Fibroblast of peridontal ligament (primary cell): ENCODE data around the gene TMPRSS13.
"Not testable (repeated sequence)": the region's sequence is repeated elsewhere in the genome, so short reads cannot be mapped to it uniquely, and the experiment has no call there.

Experiments used
- DNase-seq: peaks from one replicate; pipeline ENCODE4 v3.0.0-alpha.2; 2010; ENCODE audit errors: extremely low read depth

The TMPRSS13 gene

DNA sequence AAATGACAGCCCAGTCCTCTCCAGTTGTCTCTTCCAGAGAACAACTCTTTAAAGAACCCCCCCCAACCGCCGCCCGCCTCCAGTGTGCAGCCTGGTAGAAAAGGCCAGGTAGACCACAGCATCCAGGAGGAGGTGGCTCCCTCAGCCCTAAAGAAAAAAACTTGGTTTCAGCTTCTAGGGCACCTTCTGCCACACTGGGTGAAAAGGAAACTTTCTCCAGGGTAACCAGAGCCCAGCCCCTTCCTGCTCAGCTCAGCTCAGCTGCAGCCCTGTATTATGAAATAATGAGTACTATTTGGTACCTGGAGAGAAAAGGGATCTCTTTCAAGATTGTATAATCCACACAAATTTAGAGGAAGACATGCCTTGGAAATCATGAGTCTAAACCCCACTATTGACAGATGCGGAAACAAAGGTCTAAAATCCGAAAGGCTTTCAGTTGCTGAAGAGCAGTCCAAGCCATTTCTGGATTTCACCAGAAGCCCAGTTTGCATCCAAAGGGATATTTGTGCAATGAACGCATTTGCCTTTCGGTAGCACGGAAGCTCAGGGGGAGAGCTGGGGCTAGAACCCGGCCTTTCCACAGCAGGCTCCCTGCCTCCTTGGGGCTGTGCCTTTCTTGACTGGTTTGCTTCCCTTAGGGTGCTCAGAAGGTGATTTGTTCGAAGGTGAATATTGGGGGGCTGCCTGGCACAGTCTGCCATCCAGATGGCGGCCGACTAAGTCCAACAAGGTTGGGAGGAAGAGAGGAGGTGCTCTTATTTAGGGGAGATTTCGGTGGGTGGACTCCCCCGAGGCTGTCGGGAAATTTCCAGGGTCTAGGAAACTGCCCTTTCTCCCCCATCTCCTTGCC lies 56.0 kb downstream of the TMPRSS13 start:
- no peak for DNase-seq

DNA sequence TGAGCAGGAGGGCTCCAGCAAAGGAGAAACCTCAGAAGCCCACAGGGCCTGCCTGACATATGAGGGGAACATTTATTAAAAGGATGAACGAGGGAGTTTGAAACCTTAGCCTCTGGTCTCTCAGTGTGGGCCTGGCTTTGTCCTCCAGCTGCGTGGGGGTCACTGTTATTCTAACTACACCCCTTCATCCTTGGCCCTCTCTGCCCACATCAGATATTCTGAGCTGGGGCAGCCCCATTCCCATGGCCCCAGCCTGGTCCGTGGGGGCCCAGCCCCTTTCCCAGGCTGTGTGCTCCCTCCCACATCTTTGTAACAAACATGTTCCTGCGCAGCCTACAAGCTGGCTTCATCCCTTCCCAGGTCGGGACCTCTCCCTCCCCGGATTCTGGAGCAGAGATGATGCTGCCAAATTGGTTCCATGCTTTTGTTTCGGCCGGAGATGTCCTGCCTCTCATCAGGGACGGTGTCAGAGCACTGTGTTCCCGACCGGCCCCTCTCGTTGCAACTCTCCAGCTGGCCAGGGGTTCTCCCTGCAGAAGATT lies 56.7 kb downstream of the TMPRSS13 start:
- DNase-seq: no peak

DNA sequence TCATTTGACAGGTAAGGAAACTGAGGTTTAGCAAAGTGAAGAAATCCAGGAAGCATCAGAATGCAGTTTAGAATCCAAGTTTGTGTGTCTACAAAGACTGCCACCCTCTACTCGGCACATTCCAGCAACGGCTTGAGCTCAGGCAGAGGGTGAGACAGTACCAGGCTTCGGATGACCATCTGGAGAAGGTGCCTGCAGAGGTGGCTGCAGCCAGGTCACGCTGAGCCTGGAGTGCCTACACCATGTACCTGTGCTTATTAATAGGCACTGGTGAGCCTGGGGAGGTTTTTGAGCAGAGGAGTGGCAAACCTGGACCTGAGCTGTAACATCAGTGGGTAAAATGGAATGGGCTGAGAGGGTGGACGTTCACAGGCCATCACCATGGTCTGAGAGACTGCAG lies 57.4 kb downstream of the TMPRSS13 start:
- no peak for DNase-seq

DNA sequence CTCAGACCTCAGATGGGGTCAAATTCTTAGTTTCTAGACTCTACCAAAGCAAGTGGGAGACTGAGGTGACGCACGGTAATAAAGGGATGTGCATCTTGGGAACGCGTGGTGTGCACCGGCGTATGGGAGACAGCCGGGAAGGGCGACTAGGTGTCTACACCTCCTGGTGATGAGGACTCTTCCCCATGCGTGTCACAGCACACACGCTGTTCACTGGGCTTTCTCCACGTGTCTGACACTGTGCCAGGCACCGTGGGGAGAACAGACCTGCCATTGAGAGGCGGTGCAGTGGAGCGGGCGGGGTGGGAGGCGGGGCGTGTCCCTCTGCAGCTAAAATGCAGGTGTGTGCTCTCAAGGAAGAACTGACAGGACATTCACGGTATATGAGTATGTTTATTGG lies 58.0 kb downstream of the TMPRSS13 start:
- DNase-seq: no peak

DNA sequence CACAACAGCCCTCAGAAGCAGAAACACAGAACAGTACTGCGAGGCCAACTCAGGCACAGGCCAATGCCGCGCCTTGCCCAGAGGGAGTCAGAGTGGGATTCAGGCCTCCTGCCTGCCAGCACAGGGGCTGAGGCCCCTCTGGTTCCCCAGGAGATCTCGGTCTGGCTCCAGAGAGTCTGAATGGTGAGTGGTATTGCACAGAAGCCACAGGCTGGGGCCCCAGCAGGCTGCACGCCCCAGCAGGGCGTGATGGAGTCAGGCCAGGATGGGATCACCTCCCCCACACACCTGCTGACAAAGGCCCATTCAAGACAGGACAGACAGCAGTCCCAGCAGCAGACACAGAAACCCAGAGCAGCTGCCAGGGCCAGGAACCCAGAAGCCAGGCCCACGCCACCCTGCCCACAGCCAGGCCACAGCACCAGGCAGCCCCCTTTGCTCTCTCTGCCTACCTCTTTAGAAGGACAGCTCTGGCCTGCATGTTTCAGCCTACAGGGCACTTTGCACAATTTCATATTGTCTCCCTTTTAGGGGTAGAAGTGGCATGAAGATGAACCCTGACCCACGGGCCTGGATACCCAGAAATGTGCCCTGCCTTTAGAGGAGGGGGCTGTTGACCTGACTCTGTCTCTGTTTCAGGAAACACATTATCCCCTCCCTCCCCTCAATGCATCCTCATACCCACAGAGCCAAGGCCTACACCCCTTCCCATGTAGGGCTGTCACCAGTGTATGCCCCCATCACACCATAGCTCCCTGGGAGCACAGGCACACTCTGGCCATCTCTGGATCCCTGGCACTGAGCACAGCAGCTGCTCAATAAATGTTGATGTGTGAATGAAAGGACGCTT lies 58.9 kb downstream of the TMPRSS13 start:
- DNase-seq: no peak

DNA sequence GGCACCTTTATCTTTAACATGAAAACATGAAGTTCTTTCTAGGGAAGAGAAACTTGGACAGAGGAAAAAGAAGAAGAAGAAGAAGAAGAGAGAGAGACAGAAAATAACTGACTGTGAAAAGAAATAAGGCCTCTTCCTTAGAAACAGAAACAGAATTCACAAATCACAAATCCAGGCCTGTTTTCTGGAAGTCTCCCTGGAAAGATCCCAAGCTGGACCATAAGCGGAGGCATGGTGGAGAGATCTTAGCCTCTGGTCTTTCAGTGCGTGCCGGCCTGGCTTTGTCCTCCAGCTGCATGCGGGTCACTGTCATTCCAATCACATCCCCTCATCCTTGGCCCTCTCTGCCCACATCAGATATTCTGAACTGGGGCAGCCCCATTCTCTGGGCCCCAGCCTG lies 59.6 kb downstream of the TMPRSS13 start:
- no peak for DNase-seq

DNA sequence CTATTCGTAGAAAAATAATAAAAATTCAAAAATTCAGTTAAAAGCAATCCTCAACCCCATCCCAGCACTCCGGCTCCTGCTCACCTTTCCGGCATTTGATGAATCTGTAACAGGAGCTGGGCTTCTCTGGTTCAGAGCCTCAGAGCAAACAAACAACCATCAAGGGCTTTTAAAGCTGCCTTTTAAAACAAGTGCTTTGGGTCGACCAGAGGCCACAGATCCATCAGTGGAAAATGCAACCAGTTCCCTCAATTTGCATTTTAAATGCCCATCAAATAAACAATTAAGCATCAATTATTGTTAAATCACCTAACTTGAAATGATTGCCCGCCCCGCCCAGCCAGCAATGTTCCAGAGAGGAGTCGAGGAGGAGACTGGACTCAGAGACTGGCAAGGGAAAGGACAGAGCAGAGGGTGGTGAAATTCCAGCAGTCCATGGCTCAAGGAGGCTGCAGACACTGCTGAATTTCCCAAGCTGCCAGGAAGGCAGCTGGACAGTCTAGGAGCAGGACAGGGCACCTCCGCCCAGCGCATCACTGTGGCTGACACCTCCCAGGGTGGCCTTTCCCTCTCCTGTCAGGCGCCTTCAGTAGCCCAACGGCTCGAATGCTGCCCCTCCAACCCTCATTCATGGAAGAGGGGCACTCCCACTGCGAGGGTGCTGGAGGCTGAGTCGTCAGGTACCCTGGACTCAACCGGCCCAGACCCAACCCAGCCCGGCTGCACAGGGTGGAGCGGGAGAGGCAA lies 60.2 kb downstream of the TMPRSS13 start:
- DNase-seq: no peak

DNA sequence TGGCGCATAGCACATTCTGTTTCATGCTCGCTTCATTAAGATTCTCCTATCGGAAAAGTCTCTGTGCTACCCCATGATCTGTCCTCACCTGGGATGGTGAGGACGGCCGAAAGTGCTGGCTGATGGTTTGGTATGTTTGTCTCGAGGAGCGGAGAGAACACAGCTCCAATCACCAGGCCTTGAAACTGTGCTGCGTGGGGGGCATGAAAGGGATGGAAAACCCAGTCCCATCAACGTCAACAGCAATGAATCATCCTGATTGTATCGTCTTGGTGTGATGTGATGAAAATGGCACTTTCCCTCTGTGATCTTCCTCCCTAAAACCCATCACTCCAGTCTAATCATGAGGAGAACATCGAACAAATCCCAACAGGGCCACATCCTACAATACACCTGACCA lies 61.1 kb downstream of the TMPRSS13 start:
- DNase-seq: no peak

DNA sequence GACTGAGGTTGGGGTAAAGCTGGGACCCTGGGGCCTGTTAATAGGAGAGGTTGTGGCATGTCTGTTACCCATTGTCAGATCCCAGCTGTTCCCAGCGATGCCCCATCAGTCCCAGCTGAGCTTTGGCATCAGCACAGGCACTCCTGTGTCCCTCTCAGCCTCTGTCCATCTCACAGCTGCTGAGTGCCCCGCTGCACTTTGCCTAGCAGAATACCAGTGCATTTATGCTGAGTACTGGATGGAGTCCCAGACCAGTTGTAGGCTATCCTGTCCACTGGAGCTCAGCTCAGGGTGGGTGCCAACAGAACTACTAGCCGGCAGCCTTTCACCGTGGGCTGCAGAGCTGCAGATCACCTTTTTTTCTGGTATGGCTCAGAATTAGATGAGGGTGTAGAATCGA lies 62.7 kb downstream of the TMPRSS13 start:
- no peak for DNase-seq

DNA sequence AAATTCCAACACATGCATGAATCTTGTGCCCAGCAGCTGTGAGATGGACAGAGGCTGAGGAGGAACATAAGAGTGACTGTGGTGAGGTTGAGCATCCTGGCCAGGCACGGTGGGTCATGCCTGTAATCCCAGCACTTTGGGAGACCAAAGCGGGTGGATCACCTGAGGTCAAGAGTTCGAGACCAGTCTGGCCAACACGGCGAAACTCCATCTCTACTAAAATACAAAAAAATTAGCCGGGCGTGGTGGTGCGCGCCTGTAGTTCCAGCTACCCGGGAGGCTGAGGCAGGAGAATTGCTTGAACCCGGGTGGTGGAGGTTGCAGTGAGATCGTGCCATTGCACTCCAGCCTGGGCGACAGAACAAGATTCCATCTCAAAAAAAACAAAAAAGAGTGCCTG lies 63.7 kb downstream of the TMPRSS13 start:
- DNase-seq: not testable (repeated sequence)

DNA sequence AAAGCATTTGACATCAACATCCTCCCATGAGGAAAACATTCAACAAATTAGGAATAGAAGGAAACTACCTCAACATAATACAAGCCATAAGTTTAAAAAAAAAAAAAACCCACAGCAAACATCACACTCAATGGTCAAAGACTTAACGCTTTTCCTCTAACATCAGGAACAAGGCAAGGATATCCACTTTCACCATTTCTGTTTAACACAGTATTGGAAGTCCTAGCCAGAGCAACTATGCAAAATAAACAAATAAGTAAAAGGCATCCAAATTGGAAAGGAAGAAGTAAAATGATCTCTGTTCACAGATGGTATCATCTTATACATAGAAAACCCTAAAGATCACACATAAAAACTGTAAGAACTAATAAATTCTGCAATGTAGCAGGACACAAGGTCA lies 65.8 kb downstream of the TMPRSS13 start:
- no peak for DNase-seq

DNA sequence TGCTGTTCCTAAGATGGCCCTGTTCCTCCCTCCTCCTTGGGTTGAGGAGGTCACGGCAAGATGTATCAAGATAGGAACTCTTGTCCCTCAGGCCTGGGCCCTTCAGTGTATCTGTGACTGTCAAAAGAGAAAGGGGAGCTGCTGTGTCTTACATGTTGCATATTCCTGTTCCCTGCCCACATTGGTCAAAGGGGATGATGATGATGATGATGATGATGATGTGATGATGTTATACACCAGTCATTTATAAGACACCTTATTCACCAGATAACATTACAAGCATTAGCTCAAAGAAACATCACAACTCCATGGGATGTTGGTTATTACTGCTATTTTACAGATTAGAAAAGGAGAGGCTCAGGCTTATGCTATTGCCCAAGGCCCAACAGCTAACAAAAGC lies 66.4 kb downstream of the TMPRSS13 start:
- DNase-seq: no peak

DNA sequence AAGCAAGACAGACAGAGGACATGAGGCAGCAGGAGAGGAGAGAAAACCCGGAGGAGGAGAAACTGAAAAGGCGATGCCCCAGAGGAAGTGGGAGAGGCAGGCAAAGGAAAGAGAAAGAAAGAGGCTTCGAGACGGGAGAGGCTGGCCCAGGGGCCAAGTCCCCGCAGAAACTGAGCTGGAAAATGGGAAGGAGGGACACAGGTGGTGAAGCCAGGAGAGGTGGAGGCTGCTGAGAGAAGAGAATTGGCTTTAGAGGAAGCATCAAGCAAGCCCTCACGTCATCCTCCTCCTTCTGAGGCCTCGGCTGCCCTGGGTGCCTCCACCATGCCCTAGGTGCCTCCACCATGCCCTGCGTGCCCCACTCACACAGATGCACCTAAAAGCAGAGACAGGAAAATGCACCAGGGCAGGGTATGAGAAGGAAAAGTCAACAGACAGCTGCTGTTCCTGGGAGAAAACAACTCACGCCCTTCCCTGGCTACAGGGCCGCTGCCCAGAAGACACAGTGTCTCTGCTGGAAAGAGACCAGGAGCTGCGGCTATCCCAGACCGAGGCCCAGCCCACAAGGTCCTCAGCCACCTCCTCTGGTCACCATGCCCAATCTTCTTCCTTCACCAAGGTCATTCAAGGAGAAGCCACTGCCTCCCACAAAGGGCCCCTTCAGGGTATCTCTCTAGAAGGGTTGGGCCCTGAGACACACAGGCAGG lies 67.0 kb downstream of the TMPRSS13 start:
- no peak for DNase-seq

DNA sequence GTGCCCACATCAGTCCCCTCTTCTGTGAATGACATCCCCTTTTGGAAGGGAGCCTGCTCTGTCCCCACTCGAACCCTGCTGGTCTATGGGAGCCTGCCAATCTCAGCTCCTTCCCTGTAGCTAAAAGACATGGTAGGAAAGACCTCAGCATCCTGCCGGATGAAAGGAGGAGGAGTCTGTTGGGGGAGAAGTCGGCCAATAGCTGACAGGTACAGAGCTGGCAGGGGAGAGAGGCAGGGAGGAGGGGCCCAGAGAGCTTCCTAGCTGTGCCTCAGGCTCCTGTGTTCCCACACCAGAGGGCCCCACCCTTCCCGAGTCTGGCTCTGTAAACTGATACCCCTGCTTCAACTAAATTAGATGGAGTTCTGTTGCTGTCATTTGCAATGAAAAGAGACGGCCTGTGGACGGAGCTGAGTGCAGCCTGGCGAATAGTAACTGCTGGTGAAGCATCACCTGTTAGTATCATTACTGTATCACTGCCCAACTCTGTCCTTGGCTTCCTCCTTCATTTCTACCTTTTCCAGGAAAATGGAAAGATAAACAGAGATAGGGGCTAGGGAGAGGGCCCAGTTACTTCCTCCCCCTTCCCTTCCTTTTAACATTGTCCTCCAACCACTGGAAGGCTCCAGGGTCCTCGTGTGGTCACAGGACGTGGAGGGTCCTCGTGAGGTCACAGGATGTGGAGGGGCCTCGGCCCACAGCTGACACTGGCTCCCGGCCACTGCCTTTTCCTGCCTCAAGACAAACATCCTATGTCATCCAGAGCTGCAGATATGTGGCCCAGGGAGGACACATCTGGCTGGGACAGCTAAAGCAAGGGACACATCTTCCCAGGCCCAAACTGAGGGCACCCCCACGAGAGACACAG lies 67.8 kb downstream of the TMPRSS13 start:
- no peak for DNase-seq

DNA sequence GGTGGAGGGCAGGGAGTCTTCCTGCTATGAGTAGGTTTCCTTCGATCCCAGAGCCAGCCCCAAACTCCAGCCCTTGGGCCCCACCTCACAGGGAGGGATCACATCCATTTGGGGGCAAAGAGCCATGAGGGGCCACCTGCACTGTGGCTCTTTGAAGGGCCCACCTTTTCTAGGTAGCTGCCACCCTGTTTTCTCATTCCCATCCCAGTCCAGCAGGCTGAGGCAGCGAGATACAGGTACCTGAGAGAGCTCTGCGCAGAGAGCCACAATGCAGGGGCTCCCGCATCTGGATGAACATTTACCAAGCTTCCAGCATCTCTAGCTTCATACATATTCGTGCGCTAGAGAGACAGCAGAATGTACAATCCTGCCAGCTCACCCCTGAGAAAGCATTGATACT lies 69.1 kb downstream of the TMPRSS13 start:
- DNase-seq: no peak

DNA sequence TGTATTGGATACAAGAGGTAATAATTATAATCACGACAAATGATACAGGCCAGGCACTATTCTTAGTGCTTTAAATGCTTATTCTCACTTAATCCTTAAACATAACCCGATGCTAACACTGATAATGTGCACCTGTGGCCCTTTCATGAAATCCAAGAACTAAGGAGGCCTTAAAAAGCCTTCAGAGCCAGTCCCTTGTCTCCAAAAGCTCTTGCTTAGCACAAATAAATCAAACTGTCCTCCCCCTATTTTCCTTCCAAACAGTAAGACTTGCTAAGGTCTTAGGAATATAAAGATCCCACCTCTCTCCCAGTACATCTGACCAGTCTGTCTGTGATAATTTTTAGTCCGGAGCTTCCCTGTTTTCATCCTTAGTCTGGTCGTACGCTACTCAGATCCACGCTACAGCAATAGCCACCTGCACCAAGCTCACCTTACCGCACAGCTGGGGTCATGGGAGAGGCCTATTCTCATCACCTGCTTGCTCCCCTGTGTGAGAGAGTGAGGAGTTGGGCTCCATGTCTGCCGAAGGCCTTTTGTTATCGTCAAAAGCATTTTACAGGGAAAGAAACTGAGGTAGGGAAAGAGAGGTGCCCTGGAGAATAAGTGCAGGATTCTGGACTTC lies 69.6 kb downstream of the TMPRSS13 start:
- DNase-seq: no peak

DNA sequence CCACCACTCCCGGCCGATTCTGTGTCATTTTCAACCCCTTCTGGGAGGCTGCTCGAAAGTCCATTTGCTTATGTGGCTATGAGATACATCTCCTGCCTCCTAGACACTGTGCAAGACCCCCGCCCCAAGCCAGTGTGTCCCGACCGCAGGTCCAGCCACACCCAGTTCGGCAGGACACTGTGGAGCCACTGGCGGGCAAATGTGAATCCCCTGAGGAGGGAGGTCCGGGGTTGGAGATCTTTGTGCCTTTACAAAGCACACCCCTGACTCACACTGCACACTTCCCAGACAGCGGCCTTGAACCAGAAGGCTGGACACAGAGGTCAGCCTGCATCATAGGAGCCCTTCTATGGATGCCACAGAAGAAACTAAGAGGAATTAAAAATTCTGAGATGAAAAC lies 70.1 kb downstream of the TMPRSS13 start:
- DNase-seq: no peak

DNA sequence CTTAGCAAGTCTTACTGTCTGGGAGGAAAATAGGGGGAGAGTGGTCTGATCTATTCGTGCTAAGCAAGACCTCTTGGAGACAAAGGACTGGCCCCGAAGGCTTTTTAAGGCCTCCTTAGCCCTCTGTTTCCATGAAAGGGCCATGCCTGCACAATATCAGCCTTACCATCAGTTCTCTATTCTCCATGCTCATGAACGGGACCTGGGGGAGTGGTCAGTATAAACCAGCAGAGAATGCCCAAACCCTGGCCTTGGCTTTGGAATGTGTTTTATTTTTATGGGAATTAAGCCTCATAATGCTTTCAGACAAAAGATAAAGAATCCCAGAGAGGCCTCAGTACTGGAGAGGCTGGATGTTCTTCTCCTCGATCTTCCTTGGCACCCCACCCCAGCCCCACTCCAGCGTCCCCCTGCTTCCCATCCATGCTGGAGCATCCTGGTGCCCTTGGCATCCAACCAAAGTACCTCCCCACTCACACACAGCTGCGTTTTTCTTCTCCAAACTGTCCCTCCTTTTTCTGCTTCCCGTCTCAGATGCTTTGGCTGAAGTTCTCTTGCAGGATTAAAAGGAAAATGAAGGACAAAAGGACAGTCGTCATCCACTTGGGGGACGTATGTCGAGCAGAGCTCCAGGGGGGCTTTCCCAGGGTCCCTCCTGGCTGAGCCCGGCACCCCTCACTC lies 71.3 kb downstream of the TMPRSS13 start:
- DNase-seq: no peak

DNA sequence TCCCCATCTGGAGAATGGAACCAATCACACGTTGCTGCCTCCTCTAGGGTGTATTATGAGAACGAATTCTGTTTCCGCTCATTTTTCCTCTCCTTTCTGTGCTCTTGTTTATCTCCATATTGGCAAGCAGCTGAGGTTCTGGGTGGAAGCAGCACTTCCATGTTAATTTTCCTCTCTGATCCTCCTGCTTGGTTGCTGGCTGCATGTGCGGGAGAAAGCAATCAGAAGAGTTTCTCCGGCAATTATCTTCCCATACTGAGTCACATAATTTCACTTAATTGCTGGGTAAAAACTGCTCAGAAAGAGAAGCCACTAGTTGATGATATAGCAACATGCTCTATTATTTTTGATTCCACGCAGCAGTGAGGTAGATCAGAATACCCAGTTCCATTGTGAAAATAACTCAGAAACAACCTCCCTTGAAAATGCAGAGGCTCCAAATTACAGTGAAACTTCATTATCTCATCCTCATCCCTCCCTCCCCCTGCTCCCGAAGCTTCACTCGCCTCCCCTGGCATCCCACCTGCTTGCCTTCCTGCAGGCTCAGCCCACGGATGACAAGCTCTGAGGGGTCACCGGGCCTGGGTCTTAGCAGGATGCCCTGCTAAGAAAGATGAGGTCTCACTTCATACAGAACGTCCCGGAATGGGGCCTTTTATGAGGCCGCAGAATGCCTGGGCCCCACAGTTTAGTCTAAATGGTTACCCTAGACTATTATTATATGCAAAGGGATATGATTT lies 73.1 kb downstream of the TMPRSS13 start:
- DNase-seq: no peak
